DLD1 (cell line): ENCODE measurements around the gene SAMSN1.
"Not testable (repeated sequence)": the region's sequence is repeated elsewhere in the genome, so short reads cannot be mapped to it uniquely, and the experiment has no call there.

ENCODE experiments used
- in situ Hi-C: cut with HindIII; loops from 2 replicates; pipeline ENCODE4 v1.10.0; 2017; ENCODE audit warnings: low sequenced_read_pairs

The SAMSN1 gene

DNA sequence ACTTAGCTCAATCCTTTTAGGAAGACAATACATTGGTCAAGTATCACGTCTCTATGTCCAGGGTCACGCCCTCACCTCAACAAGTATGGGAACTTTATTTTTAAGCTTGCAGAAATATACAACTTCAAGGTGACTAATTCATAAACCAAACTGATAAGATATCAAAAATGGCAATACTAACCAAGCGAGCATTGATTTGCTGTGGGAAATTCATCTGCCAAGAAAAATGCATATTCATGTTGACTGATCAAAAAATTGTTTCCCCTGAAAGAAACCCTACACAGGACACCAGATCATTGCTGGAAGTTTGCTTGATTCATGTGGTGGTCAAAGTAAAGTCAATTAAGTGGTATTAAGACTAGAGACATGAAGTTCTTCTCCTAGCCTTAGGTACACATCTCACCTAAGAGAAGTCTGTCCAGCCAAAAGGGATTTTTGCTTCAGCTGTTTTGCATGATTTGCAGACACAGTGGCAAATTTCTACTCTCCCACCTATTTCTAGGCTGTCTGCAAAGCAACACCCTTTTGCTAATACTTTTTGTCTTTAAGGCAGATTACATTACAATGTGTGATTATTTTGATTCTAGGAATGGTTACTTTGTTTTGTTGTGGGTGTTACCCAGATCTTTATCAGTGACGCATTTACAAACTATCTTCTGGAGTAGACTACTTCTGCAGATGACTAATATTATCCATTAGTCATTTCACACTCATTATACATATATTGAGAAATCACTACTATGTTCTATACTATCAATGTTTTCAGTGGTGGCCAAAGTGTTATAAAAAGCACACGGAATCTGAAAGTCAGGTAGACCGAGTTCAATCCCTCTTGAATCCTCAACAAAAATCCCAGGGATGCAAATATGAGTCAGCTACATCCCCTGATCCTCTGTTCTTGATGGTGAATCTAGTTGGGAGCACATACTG, 12.4 kb downstream of the SAMSN1 start:
- in situ Hi-C loops, result no loop called here

DNA sequence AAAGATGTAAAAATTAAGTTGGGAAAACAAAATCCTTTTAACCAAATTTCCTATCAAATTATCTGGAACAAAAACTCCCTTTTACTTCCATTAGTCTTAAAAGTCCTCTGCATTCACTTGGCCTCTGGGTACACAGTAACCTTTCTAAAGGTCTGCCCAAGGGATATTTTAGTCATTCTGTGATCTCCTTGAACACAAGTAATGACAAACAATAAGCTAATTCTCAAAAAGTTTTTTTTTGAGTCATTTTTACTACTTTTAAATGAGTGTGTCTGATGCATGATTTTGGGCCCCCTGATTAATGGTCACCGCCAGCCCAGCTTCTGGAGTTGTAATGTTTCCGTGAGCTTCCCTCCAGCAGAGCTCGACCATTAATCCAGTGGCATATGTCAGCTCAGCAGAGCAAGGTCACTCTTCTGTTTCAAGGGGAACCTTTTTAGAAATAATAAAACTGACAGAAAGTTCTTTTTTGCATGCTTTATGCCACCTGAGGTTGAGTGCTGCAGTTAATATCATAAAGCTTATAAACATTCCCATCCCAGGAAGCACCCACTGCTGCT, 14.3 kb downstream of the SAMSN1 start:
- in situ Hi-C loops, result no loop called here

DNA sequence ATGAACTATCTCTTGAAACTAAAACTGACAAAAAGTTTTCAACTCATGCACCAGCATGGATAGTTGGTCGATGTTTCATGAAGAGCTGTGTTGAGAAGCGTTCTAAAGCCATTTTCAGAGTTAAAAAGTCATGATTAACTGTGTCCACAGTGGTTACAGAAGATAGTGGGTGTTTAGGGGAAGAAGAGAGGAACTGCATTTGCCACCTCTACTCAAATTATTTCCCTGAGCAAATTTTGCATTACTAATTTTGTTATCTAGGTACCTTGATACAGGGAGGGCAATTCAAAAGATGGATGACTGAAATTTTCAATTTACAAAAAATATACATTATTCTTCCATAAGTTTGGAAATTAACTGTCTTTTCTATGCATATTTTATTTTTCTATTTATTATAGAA, 15.5 kb downstream of the SAMSN1 start:
- in situ Hi-C loops, result no loop called here

DNA sequence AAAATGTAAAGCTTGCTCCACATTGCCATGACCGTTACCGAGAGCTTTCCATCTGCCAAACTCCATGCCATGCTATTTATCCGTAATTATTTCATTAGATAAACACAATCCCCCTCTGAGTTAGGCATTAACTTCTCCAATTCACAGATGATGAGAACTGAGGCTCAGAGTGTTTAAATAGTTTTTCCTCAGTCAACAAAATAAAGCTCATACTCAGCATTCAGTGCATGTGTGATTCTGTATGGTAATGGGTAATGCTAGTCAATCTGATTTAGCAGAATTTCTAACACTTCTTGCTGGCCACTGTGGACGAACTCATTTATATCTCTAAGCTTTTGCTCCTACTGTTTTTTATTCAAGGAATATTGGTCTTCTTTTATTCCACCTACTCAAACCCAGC, 17.3 kb downstream of the SAMSN1 start:
- in situ Hi-C loops, result no loop called here

DNA sequence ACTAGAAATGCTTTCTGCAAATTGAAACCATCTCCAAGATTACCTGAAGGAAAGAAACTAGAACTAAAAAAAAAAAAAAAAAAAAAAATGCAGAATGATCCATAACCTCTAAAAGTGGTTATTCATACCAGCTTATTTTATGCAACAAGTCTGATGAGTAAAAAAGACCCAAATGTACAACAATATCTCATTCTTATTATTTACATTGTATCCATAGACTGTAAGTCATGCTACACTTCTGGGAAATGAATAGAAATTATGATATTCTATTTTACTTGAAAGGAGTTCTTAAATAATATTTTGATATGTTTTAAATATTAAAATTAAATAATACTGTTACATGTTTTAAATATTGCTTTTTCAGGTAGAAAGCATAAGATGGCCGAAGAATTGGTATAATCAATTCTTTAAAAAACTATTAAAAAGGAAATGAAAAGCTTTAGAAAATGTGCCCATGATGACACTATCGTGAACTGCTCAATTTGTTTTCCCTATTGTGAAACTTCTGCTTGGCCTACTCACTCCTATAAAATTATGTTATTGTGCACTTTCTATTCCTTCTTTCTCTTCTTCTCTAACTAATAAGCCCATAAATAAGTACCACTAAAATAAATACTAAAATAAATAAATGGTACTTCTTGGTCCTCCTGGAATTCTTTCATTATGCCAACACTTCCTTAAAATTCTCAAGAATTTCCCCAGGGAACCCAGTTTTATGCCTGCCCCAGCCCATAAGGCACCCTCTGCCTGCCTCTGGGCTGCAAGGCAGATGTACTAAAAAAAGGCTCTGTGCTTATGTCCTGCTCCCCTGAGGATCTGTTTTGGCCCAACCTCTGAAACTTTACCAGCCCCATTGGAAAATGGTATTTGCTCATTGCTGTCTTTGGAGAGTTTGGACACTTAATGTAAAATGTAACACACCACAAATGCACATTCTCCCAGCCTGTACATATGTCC, 18.1 kb downstream of the SAMSN1 start:
- in situ Hi-C loops, result no loop called here

DNA sequence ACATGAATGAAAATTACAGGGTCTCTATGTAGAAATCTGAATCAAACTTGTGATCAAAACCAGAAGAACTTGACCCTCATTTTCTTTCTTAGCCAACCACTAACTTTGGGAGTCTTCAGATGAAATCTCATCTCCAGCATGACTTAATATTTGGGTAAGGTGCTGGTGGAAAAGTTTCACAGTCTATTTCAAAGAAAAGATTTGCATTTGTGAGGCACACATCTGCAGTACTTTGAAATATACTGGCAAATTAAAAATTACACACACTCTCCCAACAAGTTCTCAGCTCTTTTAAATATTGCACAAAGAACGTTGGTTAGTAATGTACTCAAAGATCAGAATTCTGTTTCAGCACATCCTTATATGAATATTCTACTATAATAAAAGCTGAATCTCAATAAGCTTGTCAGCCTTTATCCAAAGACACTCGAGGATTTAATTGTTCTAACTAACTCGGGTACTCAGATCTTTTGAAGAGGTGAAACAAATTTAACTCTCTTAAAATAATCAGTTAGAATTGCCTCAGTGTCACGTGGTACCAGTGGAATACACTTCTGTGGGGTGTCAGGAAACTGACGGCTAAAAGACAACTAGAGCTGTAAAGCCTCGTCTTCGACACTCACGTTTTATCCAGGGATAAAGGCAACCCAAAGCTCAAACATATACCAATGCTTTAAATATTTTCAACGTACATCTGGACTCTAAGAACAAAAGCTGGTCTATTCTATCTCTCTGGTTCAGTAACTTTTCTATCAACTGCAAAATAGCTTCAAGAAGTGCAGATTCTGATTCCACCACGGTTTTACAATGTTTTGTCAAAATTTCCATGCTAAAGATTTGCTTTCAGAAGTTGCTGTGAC, 19.0 kb downstream of the SAMSN1 start:
- in situ Hi-C loops, result no loop called here

DNA sequence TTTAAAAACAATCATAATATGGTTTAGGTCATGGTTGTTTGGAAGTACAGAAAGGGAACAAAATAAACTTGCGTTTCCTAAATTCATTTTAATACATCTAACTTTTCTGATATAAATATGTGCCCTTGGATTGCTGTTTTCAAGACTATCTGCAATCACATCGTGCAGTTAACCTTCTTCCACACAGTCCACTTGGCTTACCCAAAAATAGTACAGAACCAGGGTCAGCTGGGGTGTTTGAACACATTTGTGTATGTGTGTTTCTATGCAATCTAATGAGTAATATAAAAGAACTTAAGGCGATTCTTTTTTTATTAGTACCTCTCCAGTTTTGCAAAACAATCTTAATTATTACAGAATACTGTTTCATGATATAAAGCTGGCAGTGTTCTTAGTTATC, 19.9 kb downstream of the SAMSN1 start:
- in situ Hi-C loops, result no loop called here

DNA sequence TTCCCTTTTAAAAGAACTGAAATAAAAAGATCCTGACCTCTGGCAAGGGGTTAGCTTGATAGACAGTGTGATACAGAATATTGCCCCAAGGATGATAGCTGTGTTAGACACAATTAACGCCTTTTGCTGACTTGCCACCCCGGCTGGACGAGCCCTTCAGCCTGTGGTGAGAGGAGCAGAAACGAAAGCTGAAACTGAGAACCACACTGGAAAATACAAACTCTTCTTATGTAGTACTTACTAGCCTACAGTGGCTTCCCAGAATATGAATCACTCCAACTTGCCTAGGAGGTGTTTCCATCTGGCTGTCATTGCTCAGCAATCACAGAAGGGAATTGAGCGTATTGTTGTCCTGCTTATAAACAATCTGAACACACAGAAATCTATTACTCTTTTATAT, 22.9 kb downstream of the SAMSN1 start:
- in situ Hi-C loops, result no loop called here

DNA sequence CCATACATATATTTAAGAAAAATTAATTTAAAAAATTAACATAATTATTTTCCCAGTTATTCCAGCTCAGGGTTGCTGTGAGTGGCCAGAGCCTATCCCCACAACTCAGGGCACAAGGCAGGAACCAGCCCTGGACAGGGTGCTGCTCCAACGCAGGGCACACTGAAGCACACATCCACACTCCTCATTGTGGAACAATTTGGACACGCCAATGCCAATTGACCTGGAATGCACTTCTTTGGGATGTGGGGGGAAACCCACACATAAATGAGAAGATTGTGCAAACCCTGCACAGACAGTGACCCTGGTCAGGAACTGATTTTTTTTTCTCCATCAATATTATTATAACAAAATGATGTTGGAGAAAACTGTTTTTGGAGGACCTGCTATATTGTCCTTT, 23.4 kb downstream of the SAMSN1 start:
- in situ Hi-C loops, result no loop called here

DNA sequence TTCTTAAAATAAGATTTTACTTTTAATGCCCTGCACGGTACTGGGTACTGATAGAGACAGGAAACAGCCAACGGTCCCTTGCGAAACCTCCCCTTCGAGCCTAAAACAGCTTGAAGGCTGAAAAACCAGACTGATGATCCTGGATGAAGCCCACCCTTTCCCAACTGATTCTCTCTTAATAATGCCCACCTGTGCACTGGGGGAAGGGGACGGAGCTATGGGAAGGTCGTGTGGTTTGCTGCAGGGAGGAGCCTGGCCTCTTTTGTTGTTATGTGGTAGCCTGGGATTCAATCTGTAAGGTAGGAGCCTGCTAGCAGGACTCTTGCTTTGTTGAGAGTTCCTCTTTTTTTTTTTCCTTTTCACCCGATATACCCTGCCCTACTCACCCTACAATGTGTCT, 25.6 kb downstream of the SAMSN1 start:
- in situ Hi-C loops, result no loop called here

DNA sequence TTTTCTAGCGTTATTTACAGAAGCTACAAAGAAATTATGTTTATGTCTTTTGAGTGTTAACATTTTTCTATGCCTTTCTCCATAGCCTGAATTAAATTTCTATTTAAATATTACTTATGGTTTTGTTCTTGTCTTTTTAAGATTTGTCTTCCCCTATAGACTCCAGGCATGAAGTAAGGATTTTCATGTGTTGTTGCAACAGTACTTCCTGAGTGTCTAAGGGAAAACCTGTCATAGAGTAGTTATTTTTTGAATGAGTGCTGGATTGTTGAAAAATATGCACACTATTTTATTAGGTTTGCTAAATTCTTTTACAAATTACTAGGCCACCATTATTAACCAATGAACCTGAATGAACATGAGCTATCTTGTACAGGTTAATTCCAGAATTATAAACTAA, 27.1 kb downstream of the SAMSN1 start:
- in situ Hi-C loops, result no loop called here

DNA sequence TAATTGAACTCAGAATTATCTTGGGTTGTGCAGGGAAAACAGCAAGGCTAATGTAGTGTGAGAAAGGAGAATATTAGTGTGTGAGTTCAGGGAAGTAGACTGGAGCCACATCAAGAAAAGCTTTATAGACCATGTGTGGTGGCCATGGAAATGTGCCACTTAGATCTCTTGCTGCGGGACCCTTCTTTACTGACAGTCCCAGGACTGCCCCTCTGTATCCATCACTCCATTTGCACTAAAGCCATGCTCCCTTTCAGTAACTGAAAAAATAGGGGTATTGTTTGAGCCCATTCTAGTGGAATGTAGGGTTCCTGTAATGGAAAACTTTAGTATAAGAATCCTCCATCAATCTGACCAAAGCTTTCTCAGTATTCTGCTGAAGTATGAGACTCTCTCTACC, 32.3 kb downstream of the SAMSN1 start:
- in situ Hi-C loops, result no loop called here

DNA sequence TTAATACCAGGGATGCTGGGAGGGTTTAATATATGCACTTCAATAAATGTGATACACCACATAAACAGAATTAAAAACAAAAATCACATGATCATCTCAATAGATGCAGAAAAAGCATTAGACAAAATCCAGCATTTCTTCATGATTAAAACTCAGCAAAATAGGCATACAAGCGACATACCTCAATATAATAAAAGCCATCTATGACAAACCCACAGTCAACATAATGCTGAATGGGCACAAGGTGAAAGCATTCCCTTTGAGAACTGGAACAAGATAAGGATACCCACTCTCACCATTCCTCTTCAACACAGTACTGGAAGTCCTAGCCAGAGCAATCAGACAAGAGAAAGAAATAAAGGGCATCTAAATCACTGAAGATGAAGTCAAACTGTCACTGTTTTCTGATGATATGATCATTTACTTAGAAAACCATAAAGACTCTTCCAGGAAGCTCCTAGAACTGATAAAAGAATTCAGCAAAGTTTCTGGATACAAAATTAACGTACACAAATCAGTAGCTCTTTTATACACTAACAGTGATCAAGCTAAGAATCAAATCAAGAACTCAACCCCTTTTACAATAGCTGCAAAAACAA, 39.2 kb downstream of the SAMSN1 start:
- in situ Hi-C loops, result not testable (repeated sequence)

DNA sequence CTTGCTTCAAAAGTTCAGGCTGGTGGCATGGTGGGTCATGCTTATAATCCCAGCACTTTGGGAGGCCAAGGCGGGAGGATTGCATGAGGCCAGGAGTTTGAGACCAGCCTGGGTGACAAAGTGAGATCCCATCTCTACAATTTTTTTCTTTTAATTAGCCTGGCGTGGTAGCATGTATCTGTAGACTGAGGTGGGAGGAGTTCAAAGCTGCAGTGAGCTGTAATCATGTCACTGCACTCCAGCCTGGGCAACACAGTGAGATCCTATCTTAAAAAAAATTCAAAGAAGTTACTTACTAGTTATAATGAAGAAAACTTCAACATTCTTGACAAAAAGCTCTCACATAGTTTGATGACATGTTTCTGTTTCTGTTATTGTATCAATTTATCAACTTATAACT, 45.2 kb downstream of the SAMSN1 start:
- in situ Hi-C loops, result no loop called here

DNA sequence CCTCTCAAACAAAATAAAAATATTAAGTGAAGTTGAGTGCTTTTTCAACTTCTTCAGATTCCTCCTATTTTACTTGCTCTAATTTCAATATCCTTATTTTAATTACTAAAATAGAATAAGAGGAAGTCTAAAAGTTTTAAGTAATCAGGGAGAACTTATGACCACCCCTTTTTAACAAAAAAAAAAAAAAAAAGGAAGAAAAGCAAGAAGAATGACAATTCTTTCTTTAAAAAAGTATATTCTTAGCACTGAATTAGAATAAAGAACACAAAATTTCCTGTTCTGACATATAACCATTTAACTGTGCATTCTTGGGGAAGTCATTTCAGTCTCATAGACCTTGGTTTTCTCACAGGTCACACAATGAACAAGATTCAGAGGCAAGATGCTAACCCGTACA, 46.8 kb downstream of the SAMSN1 start:
- in situ Hi-C loops, result no loop called here

DNA sequence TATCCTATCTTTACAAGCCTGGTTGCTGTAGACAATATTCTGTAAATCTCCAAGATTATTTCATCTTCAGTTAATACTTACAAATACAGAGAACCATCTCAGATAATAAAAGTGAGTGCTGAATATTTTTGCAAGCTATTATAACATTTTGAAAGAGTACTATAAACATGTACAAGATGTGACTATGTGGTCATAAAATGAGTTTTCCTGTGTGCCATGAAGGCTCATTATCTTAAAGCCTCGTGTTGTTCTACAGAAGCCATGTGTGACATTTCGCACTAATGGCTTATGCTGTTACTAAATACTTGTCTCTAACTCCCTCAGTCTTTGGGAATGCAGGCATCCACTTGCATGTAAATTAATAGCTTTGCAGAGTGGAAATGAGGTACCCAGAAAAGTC, 48.3 kb downstream of the SAMSN1 start:
- in situ Hi-C loops, result no loop called here

DNA sequence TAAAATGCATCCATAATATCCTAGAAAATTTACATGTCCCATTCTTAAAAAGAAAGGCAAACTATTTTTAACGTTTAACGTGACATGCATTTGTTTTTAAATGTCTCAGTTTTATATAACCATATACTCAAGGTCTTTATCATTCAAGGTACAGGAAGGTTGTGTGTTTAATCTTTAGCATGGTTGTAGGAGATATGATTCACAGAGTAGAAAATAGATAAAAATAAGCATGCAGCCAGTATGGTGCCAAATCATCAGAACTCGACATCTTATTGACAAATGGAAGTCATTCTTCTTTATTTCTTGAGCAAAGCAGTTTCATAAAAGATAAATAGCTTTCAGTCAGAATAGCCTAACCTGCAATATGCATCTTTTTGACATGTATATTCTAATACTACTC, 51.0 kb downstream of the SAMSN1 start:
- in situ Hi-C loops, result no loop called here

DNA sequence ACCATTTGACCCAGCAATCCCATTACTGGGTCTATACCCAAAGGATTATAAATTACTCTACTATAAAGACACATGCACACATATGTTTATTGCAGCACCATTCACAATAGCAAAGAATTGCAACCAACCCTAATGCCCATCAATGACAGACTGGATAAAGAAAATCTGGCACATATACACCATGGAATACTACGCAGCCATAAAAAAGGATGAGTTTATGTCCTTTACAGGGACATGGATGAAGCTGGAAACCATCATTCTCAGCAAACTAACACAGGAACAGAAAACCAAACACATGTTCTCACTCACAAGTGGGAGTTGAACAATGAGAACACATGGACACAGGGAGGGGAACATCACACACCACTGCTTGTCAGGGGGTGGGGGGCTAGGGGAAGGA, 51.9 kb downstream of the SAMSN1 start:
- in situ Hi-C loops, result not testable (repeated sequence)

DNA sequence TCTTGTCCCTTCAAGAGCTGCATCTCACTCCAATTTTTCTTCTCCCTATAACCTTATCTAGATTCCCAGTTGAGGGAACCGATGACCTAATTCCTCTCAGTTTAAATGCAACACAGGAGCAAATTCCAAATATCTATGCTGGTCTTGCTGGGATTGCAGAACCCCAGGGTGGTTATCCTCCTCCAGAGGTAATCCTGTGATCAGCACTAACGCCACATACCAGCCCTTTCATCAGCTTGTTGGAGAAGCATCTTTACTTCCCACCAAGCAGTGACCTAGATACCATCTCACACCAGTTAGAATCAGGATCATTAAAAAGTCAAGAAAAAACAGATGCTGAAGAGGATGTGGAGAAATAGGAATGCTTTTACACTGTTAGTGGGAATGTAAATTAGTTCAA, 52.4 kb downstream of the SAMSN1 start:
- in situ Hi-C loops, result no loop called here

DNA sequence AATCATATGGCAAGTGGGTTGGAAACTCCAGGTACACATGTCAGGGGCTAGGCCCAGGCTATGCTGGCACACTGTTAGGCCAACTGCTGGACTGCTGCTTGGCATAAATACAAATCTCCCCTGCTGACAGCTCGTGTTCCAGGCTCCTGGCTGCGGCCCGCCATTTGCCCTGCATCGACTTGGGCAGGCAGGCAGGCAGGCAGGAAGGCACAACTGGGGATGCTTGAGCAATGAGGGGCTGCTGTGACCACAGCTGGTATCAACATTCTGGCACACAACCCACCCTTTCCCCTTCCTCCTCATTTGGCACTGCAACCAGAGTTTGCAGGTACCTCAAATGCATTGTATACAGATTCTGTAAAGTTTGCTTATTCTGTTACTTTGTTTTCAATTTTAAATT, 53.2 kb downstream of the SAMSN1 start:
- in situ Hi-C loops, result no loop called here
